T-helper 2 cell treated with Interferon-gamma antibody and Interleukin-4, amounts not matched to agents 100 ng/mL and 5 ng/mL, for 36 hours (primary cell): Measurements from ENCODE around the gene RITA1. TPM values are rescaled to one million over a fixed set of nuclear protein-coding genes. Genes with fewer than 3 reads are reported as not detected.

ENCODE experiments used
- intact Hi-C: fragments of 100-400 bp; cut with micrococcal nuclease; formaldehyde crosslinking; loops from one replicate; pipeline ENCODE4 v1.15.1; 2023
- total RNA-seq: library from RNA; stranded (reverse); gene quantifications from 2 replicates; pipeline ENCODE4 v1.2.3, GENCODE V29; 2022

Gene RITA1
- total RNA-seq, 1 donor from 2014 or later, result 22.0 TPM

- intact Hi-C loops, result loop anchor here (1.0 to 2.0 kb wide), 3 partner anchors 16 to 105 kb away; partner anchors contain the start of genes DDX54 and RITA1
These were observed 32.4 kb upstream of the RITA1 start for GRCh38 chr12:113152835-113153814.

- intact Hi-C loops, result no loop called here
These were observed 31.1 kb upstream of the RITA1 start for GRCh38 chr12:113154351-113154973.

GRCh38 chr12:113155060-113155459, 30.5 kb upstream of the RITA1 start:
- intact Hi-C loops, result no loop called here

GRCh38 chr12:113155646-113156045, 29.9 kb upstream of the RITA1 start:
- intact Hi-C loops, result no loop called here

GRCh38 chr12:113157218-113157859, 28.2 kb upstream of the RITA1 start:
- intact Hi-C loops, result no loop called here

GRCh38 chr12:113158439-113159203, 26.9 kb upstream of the RITA1 start:
- intact Hi-C loops, result no loop called here

GRCh38 chr12:113159937-113160336, 25.6 kb upstream of the RITA1 start:
- intact Hi-C loops, result no loop called here

GRCh38 chr12:113161415-113162016, 24.0 kb upstream of the RITA1 start:
- intact Hi-C loops, result no loop called here

GRCh38 chr12:113162102-113163029, 23.2 kb upstream of the RITA1 start:
- intact Hi-C loops, result no loop called here

GRCh38 chr12:113163030-113163360, 22.5 kb upstream of the RITA1 start:
- intact Hi-C loops, result no loop called here

- intact Hi-C loops, result no loop called here
These were observed 21.5 kb upstream of the RITA1 start for GRCh38 chr12:113164014-113164413.

- intact Hi-C loops, result no loop called here
These were observed 19.7 kb upstream of the RITA1 start for GRCh38 chr12:113165521-113166450.

GRCh38 chr12:113167868-113168267, 17.7 kb upstream of the RITA1 start:
- intact Hi-C loops, result no loop called here

GRCh38 chr12:113169697-113170096, 15.8 kb upstream of the RITA1 start:
- intact Hi-C loops, result loop anchor here (5.0 kb wide), 1 partner anchor 177 kb away; no protein-coding TSS in a partner anchor

GRCh38 chr12:113170457-113170856, 15.1 kb upstream of the RITA1 start:
- intact Hi-C loops, result loop anchor here (5.0 kb wide), 1 partner anchor 178 kb away; no protein-coding TSS in a partner anchor

- intact Hi-C loops, result loop anchor here (5.0 kb wide), 1 partner anchor 179 kb away; no protein-coding TSS in a partner anchor
These were observed 14.6 kb upstream of the RITA1 start for GRCh38 chr12:113170926-113171325.

GRCh38 chr12:113171543-113171942, 14.0 kb upstream of the RITA1 start:
- intact Hi-C loops, result loop anchor here (5.0 kb wide), 1 partner anchor 179 kb away; no protein-coding TSS in a partner anchor

GRCh38 chr12:113172185-113172584, 13.3 kb upstream of the RITA1 start:
- intact Hi-C loops, result loop anchor here (5.0 kb wide), 1 partner anchor 180 kb away; no protein-coding TSS in a partner anchor
